Measurements from ENCODE around the gene MCTP2.

The MCTP2 gene

DNA sequence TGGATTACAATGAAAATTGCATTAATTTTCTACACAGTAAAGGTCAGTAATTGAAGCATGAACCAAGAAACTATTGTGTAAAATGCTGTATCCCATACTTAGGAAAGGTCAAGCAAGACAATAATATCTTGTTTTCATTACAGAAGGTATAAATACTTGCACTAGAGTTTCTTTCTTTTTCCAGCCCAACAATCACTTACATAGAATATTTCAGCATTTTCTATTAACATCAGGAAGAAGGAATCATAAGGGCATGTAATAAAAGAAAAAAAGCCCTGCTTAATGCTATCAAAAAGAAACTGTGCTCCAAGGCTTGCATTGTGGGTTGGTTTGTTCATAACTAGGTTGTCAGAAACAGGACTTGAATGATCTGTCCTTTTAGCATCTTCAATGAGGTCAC lies 215.1 kb downstream of the MCTP2 start:
- ATAC-seq (replicated peaks; ENCODE audit: extremely low read depth, poor library complexity, severe bottlenecking) = no peak
- Mint-ChIP-seq H3K27me3 (no peaks in the 10 kb centered on the region), H3K9me3 (no peaks in the 10 kb centered on the region), H3K4me1 (no peaks in the 10 kb centered on the region), H3K36me3 (ENCODE audit: insufficient read depth) (peaks cover 11% of the 10 kb centered on the region), H3K4me3 (no peak overlapping the region), H3K27ac (ENCODE audit: low read depth) (no peak overlapping the region)
- no peak for DNase-seq (ENCODE audit: low spot score in 2 of 2)

DNA sequence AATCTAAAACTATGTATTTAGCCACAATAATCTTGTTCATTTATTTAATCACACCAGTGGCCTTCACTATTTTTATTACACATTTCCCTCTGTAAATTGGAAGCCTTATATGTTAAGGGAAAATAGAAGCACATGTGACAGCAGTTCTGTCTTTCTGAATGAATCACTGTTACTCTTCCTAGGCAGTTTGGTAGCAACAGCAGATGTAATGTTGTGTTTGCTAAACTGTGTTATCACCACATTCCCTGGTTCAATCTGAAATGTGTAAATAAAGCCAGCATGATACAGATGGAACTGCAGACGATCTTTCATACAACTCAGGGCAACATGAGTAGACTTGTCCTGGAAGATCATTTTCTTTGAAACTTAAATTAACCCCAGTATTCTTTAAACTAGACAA lies 220.1 kb downstream of the MCTP2 start:
- ATAC-seq (replicated peaks; ENCODE audit: extremely low read depth, poor library complexity, severe bottlenecking) = no peak

GRCh38 chr15:94453227-94453988 lies 222.0 kb downstream of the MCTP2 start:
- ATAC-seq (replicated peaks; ENCODE audit: extremely low read depth, poor library complexity, severe bottlenecking) = no peak
- no peak overlapping the region for H3K4me3 Mint-ChIP-seq

More for the DNA sequence above, 220.1 kb downstream of the MCTP2 start:
- Mint-ChIP-seq H3K9me3 (no peaks in the 10 kb centered on the region), H3K27me3 (no peaks in the 10 kb centered on the region), H3K27ac (ENCODE audit: low read depth) (no peak overlapping the region), H3K4me1 (no peaks in the 10 kb centered on the region), H3K4me3 (no peak overlapping the region), H3K36me3 (ENCODE audit: insufficient read depth) (peaks cover 8% of the 10 kb centered on the region)
- no peak for DNase-seq (ENCODE audit: low spot score in 2 of 2)

DNA sequence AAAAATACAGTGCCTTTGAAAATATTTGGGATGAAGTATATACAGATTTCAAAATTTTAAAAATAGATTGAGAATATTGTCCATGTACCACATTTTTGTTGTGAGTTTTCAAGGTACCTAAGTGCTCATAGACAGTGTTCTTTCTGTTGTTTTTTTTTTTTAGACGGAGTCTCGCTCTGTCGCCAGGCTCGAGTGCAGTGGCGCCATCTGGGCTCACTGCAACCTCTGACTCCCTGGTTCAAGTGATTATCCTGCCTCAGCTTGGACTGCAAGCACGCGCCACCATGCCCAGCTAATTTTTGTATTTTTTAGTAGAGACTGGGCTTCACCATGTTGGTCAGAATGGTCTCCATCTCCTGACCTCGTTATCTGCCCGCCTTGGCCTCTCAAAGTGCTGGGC lies 223.9 kb downstream of the MCTP2 start:
- ATAC-seq (replicated peaks; ENCODE audit: extremely low read depth, poor library complexity, severe bottlenecking) (no peak), DNase-seq (ENCODE audit: low spot score in 2 of 2) (no peak)
- H3K27ac Mint-ChIP-seq (ENCODE audit: low read depth) = no peak overlapping the region
- no peaks in the 10 kb centered on the region for H3K9me3 Mint-ChIP-seq
- H3K27me3 Mint-ChIP-seq = no peaks in the 10 kb centered on the region
- no peak overlapping the region for H3K4me3 Mint-ChIP-seq
- no peaks in the 10 kb centered on the region for H3K4me1 Mint-ChIP-seq
- H3K36me3 Mint-ChIP-seq (ENCODE audit: insufficient read depth) = peaks cover 11% of the 10 kb centered on the region

More at GRCh38 chr15:94453227-94453988, 222.0 kb downstream of the MCTP2 start:
- Mint-ChIP-seq H3K27me3 (no peaks in the 10 kb centered on the region), H3K9me3 (no peaks in the 10 kb centered on the region), H3K4me1 (no peaks in the 10 kb centered on the region), H3K36me3 (ENCODE audit: insufficient read depth) (peaks cover 8% of the 10 kb centered on the region), H3K27ac (ENCODE audit: low read depth) (no peak overlapping the region)
- DNase-seq (ENCODE audit: low spot score in 2 of 2) = no peak

DNA sequence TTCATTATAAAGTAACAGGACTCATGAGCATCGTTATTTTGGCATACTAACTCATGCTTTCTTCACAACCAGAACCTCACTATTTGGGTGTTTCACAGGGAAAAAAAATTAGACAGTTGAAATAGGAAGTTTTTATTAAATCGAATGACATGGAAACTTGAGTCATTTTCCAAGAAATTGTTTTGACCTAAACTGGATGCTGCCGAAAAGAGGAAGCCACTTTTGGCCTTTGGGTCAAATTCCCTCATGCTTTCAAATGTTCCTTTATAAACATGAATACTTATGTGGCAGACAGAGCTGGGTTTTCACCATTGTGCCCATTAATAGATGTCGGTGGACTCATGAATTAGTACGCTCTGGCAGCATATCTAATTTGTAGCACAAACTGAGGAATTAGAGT lies 224.9 kb downstream of the MCTP2 start:
- Mint-ChIP-seq H3K36me3 (ENCODE audit: insufficient read depth) (peaks cover 11% of the 10 kb centered on the region), H3K4me3 (no peak overlapping the region), H3K27me3 (no peaks in the 10 kb centered on the region), H3K9me3 (no peaks in the 10 kb centered on the region), H3K4me1 (no peaks in the 10 kb centered on the region), H3K27ac (ENCODE audit: low read depth) (no peak overlapping the region)
- DNase-seq (ENCODE audit: low spot score in 2 of 2) = no peak
- no peak for ATAC-seq (replicated peaks; ENCODE audit: extremely low read depth, poor library complexity, severe bottlenecking)

GRCh38 chr15:94457661-94458060 lies 226.3 kb downstream of the MCTP2 start:
- DNase-seq (ENCODE audit: low spot score in 2 of 2) (no peak), ATAC-seq (replicated peaks; ENCODE audit: extremely low read depth, poor library complexity, severe bottlenecking) (no peak)
- Mint-ChIP-seq H3K36me3 (ENCODE audit: insufficient read depth) (peaks cover 11% of the 10 kb centered on the region), H3K4me1 (no peaks in the 10 kb centered on the region), H3K27ac (ENCODE audit: low read depth) (no peak overlapping the region), H3K9me3 (no peaks in the 10 kb centered on the region), H3K27me3 (no peaks in the 10 kb centered on the region), H3K4me3 (no peak overlapping the region)

- Mint-ChIP-seq H3K36me3 (ENCODE audit: insufficient read depth) (peaks cover 11% of the 10 kb centered on the region), H3K4me1 (no peaks in the 10 kb centered on the region), H3K4me3 (no peak overlapping the region), H3K27ac (ENCODE audit: low read depth) (no peak overlapping the region), H3K9me3 (no peaks in the 10 kb centered on the region), H3K27me3 (no peaks in the 10 kb centered on the region)
- no peak for ATAC-seq (replicated peaks; ENCODE audit: extremely low read depth, poor library complexity, severe bottlenecking)
- DNase-seq (ENCODE audit: low spot score in 2 of 2) = no peak
These were observed 229.3 kb downstream of the MCTP2 start for GRCh38 chr15:94460624-94461023.

DNA sequence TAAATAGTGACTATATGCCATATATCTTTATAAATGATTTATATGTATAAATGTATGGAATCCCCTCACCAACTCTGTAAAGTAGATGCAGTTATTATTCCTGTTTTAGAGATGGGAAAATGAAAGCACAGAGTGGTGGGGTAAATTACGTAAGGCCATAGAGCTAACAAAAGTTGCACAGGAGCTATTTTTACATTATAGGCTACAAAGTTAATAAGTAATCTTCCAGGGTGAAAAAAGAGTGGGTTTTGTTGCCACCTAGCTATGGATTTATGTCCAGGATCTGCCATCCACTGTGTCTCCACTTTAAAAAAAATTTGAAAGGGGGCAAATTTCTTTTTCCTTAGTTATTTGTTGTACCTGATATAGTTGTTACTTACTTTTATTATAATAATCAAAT lies 235.7 kb downstream of the MCTP2 start:
- H3K9me3 Mint-ChIP-seq = no peaks in the 10 kb centered on the region
- ATAC-seq (replicated peaks; ENCODE audit: extremely low read depth, poor library complexity, severe bottlenecking) (no peak), DNase-seq (ENCODE audit: low spot score in 2 of 2) (no peak)
- H3K36me3 Mint-ChIP-seq (ENCODE audit: insufficient read depth) = peaks cover 5% of the 10 kb centered on the region
- H3K4me3 Mint-ChIP-seq = no peak overlapping the region
- no peaks in the 10 kb centered on the region for H3K4me1 Mint-ChIP-seq
- no peaks in the 10 kb centered on the region for H3K27me3 Mint-ChIP-seq
- no peak overlapping the region for H3K27ac Mint-ChIP-seq (ENCODE audit: low read depth)

DNA sequence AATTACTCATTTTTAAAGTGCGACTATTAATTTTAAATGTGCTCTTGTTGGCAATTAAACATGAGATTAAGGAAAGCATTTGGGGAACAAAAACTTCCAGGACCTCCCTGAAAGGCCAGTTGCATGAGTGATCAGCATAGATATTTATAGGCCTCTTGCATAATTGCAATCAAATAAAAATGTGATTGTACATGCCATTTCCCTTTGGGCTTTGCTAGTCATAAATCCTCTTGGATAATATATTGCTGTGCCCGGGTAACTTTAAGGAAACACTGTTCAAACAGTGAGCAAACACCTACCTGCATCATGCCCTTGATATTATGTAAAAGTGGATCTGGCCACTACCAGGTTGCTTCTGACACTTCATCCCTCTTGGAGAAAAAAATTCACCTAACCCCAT lies 239.1 kb downstream of the MCTP2 start:
- Mint-ChIP-seq H3K9me3 (no peaks in the 10 kb centered on the region), H3K4me3 (no peak overlapping the region), H3K36me3 (ENCODE audit: insufficient read depth) (peaks cover 15% of the 10 kb centered on the region), H3K27me3 (no peaks in the 10 kb centered on the region), H3K4me1 (no peaks in the 10 kb centered on the region), H3K27ac (ENCODE audit: low read depth) (no peak overlapping the region)
- DNase-seq (ENCODE audit: low spot score in 2 of 2) (no peak), ATAC-seq (replicated peaks; ENCODE audit: extremely low read depth, poor library complexity, severe bottlenecking) (no peak)

DNA sequence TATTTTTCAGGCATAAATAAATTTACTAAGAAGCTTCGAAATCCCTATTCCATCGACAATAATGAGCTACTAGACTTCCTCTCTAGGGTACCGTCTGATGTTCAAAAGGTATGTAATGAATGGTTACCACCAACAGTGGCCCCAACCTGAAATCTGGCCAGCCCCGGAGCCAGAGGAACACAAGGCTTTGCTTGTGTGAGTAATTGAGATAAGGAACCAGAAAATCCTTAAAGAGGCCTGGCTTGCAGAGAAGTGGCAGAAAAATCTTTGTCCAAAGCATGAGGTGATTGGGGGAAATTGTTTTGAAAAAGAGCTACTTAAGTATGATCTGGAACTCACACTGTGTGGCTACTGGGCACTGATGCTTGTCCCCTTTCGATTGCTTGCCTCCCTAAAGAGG lies 245.3 kb downstream of the MCTP2 start:
- ATAC-seq (replicated peaks; ENCODE audit: extremely low read depth, poor library complexity, severe bottlenecking) (no peak), DNase-seq (ENCODE audit: low spot score in 2 of 2) (no peak)
- Mint-ChIP-seq H3K27me3 (no peaks in the 10 kb centered on the region), H3K27ac (ENCODE audit: low read depth) (no peak overlapping the region), H3K36me3 (ENCODE audit: insufficient read depth) (peaks cover 36% of the 10 kb centered on the region), H3K4me1 (no peaks in the 10 kb centered on the region), H3K4me3 (no peak overlapping the region), H3K9me3 (no peaks in the 10 kb centered on the region)

DNA sequence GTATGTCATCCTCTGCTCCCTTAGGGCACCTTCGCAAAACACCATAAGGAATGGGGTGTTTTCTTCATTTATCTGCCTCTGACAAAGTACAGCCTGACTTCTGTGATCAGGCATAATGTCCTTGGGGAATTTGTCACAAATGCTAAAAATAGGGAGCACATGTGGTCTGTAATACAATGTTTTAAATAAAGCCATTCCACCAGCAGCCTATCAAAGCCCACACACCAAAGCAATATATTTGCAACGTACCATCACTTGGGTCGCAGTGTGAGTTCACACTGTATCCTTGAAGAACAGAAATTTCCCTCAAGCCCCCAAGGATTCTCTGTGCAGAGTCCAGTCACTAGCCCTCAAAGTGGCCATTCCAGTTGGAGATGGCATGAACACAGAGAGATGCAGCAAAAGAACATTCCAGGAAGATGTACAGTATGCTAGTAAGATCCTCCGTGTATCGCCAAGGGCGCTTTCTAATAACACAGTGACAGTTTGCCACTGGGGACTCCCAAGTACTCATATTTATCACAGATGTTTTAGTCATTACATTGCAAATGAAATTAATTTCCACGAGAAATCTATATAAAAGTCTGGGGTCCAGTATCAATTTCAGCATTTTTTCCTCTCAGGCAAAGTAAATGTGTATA lies 246.7 kb downstream of the MCTP2 start:
- Mint-ChIP-seq H3K36me3 (ENCODE audit: insufficient read depth) (peaks cover 38% of the 10 kb centered on the region), H3K27me3 (no peaks in the 10 kb centered on the region), H3K27ac (ENCODE audit: low read depth) (no peak overlapping the region), H3K4me3 (no peak overlapping the region), H3K4me1 (no peaks in the 10 kb centered on the region), H3K9me3 (peaks cover 11% of the 10 kb centered on the region)
- DNase-seq (ENCODE audit: low spot score in 2 of 2) = no peak
- ATAC-seq (replicated peaks; ENCODE audit: extremely low read depth, poor library complexity, severe bottlenecking) = no peak

- ATAC-seq (replicated peaks; ENCODE audit: extremely low read depth, poor library complexity, severe bottlenecking) = no peak
- Mint-ChIP-seq H3K27ac (ENCODE audit: low read depth) (no peak overlapping the region), H3K36me3 (ENCODE audit: insufficient read depth) (peaks cover 38% of the 10 kb centered on the region), H3K9me3 (peaks cover 11% of the 10 kb centered on the region), H3K4me3 (no peak overlapping the region), H3K4me1 (no peaks in the 10 kb centered on the region), H3K27me3 (no peaks in the 10 kb centered on the region)
- no peak for DNase-seq (ENCODE audit: low spot score in 2 of 2)
These were observed 247.4 kb downstream of the MCTP2 start for GRCh38 chr15:94478763-94479162.

DNA sequence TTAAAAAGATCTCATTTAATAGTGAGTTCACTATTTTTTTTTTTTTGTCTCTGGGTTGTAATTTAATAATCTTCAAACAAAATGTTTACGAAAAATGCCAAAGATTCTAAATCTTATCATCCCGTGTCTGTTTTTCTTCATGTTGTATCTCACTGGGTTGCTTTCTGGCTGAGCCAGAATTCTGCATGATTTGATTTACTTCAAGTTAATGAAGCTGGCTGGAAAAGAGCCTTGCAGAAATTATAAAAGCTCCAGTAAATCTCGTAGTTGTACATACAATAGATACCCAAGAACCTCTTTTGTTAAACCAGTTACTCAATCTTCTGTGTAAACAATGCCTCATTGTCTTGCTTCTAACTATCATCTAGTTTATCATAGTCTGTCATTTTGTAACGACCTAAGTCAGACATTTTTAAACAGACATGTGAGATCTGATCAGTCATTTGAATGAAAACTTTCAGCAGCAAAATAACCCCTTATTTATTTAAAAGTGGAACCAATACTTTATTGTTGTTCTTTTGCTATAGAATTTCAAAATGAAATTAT lies 249.0 kb downstream of the MCTP2 start:
- Mint-ChIP-seq H3K27me3 (no peaks in the 10 kb centered on the region), H3K4me3 (no peak overlapping the region), H3K27ac (ENCODE audit: low read depth) (no peak overlapping the region), H3K36me3 (ENCODE audit: insufficient read depth) (peaks cover 31% of the 10 kb centered on the region), H3K9me3 (peaks cover 12% of the 10 kb centered on the region), H3K4me1 (no peaks in the 10 kb centered on the region)
- ATAC-seq (replicated peaks; ENCODE audit: extremely low read depth, poor library complexity, severe bottlenecking) (no peak), DNase-seq (ENCODE audit: low spot score in 2 of 2) (no peak)

Data from central memory CD8-positive, alpha-beta T cell (primary cell).